Measurements from ENCODE around the gene CREG1. TPM values are rescaled to one million over a fixed set of nuclear protein-coding genes. Genes with fewer than 3 reads are reported as not detected.

Gene CREG1
- total and polyA plus RNA-seq, 4 donors = 86.8 to 123 (median 95.8) TPM

- Histone ChIP-seq H3K4me3 (ENCODE audit: low read depth in 1 of 3, low read length in 3 of 3) (no peak overlapping the region), H3K36me3 (ENCODE audit: control insufficient read depth in 4 of 4, insufficient read depth in 3 of 4, low read depth in 1 of 4, low read length in 3 of 4) (no peaks in the 10 kb centered on the region), H3K27me3 (ENCODE audit: control insufficient read depth in 4 of 4, insufficient read depth in 4 of 4, low read length in 3 of 4) (no peaks in the 10 kb centered on the region), H3K9me3 (ENCODE audit: control insufficient read depth in 4 of 4, low read length in 3 of 4) (no peaks in the 10 kb centered on the region), H3K4me1 (ENCODE audit: control insufficient read depth in 4 of 4, insufficient read depth in 4 of 4, low read length in 3 of 4) (peaks cover 0 to 2% (median 2%) of the 10 kb centered on the region in 4 donors), H3K27ac (ENCODE audit: low read depth in 1 of 2, low read length in 2 of 2) (no peak overlapping the region), H3K9ac (ENCODE audit: low read depth in 1 of 2, low read length in 2 of 2) (no peak overlapping the region)
- no peak for DNase-seq (ENCODE audit: low spot score)
- 77% methylated on average over 6 of the region's 6 CpGs for WGBS
- TF ChIP-seq RXRA (IDR thresholded peaks at IDR 0.05) (no peak), FOXA2 (IDR thresholded peaks at IDR 0.05) (no peak), NR2F2 (IDR thresholded peaks at IDR 0.05) (no peak), JUND (IDR thresholded peaks at IDR 0.05) (no peak), HNF4A (conservative IDR thresholded peaks at IDR 0.05) (no peak), HNF4G (IDR thresholded peaks at IDR 0.05) (no peak), SP1 (IDR thresholded peaks at IDR 0.05) (no peak), GABPA (IDR thresholded peaks at IDR 0.05 in 1 of 2, conservative IDR thresholded peaks at IDR 0.05 in 1 of 2) (no peak), ATF3 (IDR thresholded peaks at IDR 0.05) (no peak), RAD21 (IDR thresholded peaks at IDR 0.05) (no peak), MAX (IDR thresholded peaks at IDR 0.05) (no peak)
Measured at GRCh38 chr1:167594822-167595221, 41.3 kb upstream of the CREG1 start.

GRCh38 chr1:167593860-167594259 lies 40.3 kb upstream of the CREG1 start:
- TF ChIP-seq NR2F2 (IDR thresholded peaks at IDR 0.05) = no peak
- TF ChIP-seq HNF4A (conservative IDR thresholded peaks at IDR 0.05) = no peak
- no peak for TF ChIP-seq ZBTB33 (IDR thresholded peaks at IDR 0.05)
- no peak for TF ChIP-seq TAF1 (conservative IDR thresholded peaks at IDR 0.05)
- TF ChIP-seq RXRA (IDR thresholded peaks at IDR 0.05) = no peak
- TF ChIP-seq FOXA1 (IDR thresholded peaks at IDR 0.05) = no peak
- TF ChIP-seq FOXA2 (IDR thresholded peaks at IDR 0.05) = no peak
- no peak for TF ChIP-seq HNF4G (IDR thresholded peaks at IDR 0.05)
- no peak for TF ChIP-seq RAD21 (IDR thresholded peaks at IDR 0.05)
- TF ChIP-seq GABPA (IDR thresholded peaks at IDR 0.05 in 1 of 2, conservative IDR thresholded peaks at IDR 0.05 in 1 of 2) = no peak
- no peak for TF ChIP-seq SP1 (IDR thresholded peaks at IDR 0.05)
- TF ChIP-seq EGR1 (IDR thresholded peaks at IDR 0.05; ENCODE audit: low read depth in 2 of 2) = no peak
- TF ChIP-seq JUND (IDR thresholded peaks at IDR 0.05) = no peak
- Histone ChIP-seq H3K9me3 (ENCODE audit: control insufficient read depth in 4 of 4, low read length in 3 of 4) (no peaks in the 10 kb centered on the region), H3K27ac (ENCODE audit: low read depth in 1 of 2, low read length in 2 of 2) (no peak overlapping the region), H3K4me3 (ENCODE audit: low read depth in 1 of 3, low read length in 3 of 3) (no peak overlapping the region), H3K9ac (ENCODE audit: low read depth in 1 of 2, low read length in 2 of 2) (no peak overlapping the region), H3K36me3 (ENCODE audit: control insufficient read depth in 4 of 4, insufficient read depth in 3 of 4, low read depth in 1 of 4, low read length in 3 of 4) (no peaks in the 10 kb centered on the region), H3K4me1 (ENCODE audit: control insufficient read depth in 4 of 4, insufficient read depth in 4 of 4, low read length in 3 of 4) (no peaks in the 10 kb centered on the region), H3K27me3 (ENCODE audit: control insufficient read depth in 4 of 4, insufficient read depth in 4 of 4, low read length in 3 of 4) (no peaks in the 10 kb centered on the region)
- DNase-seq (ENCODE audit: low spot score) = no peak
- 80% methylated on average over 5 of the region's 5 CpGs for WGBS

- H3K4me3 ChIP-seq (ENCODE audit: low read depth in 1 of 3, low read length in 3 of 3) = no peak overlapping the region
- no peaks in the 10 kb centered on the region for H3K9me3 ChIP-seq (ENCODE audit: control insufficient read depth in 4 of 4, low read length in 3 of 4)
- no peak overlapping the region for H3K27ac ChIP-seq (ENCODE audit: low read depth in 1 of 2, low read length in 2 of 2)
- DNase-seq (ENCODE audit: low spot score) = no peak
- no peaks in the 10 kb centered on the region for H3K36me3 ChIP-seq (ENCODE audit: control insufficient read depth in 4 of 4, insufficient read depth in 3 of 4, low read depth in 1 of 4, low read length in 3 of 4)
- H3K9ac ChIP-seq (ENCODE audit: low read depth in 1 of 2, low read length in 2 of 2) = no peak overlapping the region
- no peaks in the 10 kb centered on the region for H3K4me1 ChIP-seq (ENCODE audit: control insufficient read depth in 4 of 4, insufficient read depth in 4 of 4, low read length in 3 of 4)
- no peaks in the 10 kb centered on the region for H3K27me3 ChIP-seq (ENCODE audit: control insufficient read depth in 4 of 4, insufficient read depth in 4 of 4, low read length in 3 of 4)
- TF ChIP-seq REST (IDR thresholded peaks at IDR 0.05) (no peak), ATF3 (IDR thresholded peaks at IDR 0.05) (no peak), HNF4G (IDR thresholded peaks at IDR 0.05) (no peak), HNF4A (conservative IDR thresholded peaks at IDR 0.05) (no peak), MAX (IDR thresholded peaks at IDR 0.05) (no peak), ZBTB33 (IDR thresholded peaks at IDR 0.05) (no peak), FOXA1 (IDR thresholded peaks at IDR 0.05) (no peak), EGR1 (IDR thresholded peaks at IDR 0.05; ENCODE audit: low read depth in 2 of 2) (no peak), FOXA2 (IDR thresholded peaks at IDR 0.05) (no peak), NR2F2 (IDR thresholded peaks at IDR 0.05) (no peak), TAF1 (conservative IDR thresholded peaks at IDR 0.05) (no peak), JUND (IDR thresholded peaks at IDR 0.05) (no peak), RAD21 (IDR thresholded peaks at IDR 0.05) (no peak), YY1 (IDR thresholded peaks at IDR 0.05) (no peak), SP1 (IDR thresholded peaks at IDR 0.05) (no peak)
Measured at GRCh38 chr1:167592475-167592874, 38.9 kb upstream of the CREG1 start.

Measured in liver (tissue), 9 donors.